Epidermal melanocyte (primary cell): ENCODE measurements around the gene PHACTR3.
"Not testable (repeated sequence)": the region's sequence is repeated elsewhere in the genome, so short reads cannot be mapped to it uniquely, and the experiment has no call there.

Experiments used
- DNase-seq: peaks from one replicate; pipeline ENCODE4 v3.0.0; 2011; ENCODE audit warnings: low spot score; ENCODE audit not compliant: insufficient read length

PHACTR3 gene

DNA sequence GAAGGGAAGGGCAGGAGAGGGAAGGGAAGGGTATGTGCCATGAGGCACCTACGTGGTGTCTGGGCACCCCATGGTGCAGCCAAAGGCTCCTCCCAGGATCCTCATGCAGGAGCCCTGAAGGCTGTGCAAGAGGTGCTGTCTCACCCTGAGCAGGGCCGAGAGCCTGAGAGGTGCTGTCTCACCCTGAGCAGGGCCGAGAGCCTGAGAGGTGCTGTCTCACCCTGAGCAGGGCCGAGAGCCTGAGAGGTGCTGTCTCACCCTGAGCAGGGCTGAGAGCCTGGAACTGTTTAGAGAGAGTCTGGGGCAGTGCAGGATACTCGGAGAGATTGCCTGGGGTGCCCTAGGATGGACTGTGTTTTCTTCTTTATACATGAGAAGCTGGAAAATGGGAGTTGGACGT, 14.2 kb downstream of the PHACTR3 start:
- not testable (repeated sequence) for DNase-seq

DNA sequence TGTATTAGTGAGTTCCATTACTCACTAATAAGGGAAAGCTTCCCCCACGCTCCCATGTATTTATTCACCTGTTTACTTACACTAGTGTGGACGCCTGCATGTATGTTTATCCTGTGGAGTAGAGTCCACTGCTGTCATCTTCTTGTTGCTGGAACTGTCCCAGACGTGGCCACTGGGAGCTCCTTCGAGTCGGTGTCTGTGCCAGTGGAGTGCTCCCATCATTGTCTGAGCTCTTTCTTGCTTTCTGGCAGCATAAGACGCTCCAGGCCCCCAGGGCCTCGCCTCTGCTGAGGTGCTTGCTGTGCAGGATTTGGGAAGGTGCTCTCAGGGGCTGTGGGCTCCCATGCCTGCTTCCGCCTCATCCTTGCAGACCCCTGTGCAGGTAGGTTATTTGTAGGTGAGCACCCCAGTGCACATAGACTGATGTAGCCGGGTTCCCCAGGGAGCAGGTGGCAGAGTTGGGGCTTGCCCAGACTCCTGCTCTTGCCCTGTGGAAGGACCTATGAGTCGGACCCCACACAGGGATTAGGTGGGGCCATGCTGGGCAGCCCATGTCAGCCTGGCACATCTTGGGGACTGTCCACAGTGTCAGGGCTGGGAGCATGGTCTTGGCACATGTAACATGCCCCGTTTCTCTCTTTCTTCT, 16.6 kb downstream of the PHACTR3 start:
- no peak for DNase-seq

DNA sequence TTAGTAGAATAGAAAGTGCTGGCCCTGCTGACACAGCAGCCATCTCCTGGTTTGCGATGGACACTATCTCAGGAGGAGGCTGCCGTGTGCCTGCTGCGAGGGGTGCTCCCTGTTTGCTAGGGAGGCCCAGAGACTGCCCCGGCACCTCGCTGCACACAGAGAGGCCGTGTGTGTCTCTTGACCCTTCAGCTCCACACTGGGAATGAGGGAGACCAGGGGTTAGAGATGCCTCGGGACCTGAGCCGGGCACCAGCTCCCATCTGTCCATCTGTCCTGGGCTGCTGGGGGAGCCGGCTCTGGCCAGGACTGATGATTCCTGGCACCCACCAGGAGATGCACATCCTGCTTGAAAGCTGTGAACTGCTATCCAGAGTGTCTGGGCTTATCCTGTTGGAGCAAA, 18.2 kb downstream of the PHACTR3 start:
- DNase-seq: no peak

DNA sequence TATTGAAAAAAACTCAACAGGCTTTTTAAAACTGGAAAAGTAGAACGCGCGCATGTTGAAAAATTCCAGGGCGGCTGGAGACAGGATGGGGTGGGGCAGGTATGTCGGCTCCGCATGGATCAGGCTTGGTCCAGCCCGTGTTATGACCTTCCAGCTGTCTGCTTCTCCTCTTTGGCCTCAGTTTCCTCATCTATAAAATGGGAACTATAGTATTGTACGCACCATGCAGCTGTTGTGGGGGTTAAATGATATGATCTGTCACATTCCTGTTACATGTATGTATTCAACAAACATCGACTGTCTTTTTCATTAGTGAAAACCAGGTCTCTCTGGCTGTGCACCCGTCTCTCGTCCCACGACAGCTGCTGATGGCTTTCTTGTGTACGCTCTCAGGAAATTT, 18.8 kb downstream of the PHACTR3 start:
- no peak for DNase-seq

DNA sequence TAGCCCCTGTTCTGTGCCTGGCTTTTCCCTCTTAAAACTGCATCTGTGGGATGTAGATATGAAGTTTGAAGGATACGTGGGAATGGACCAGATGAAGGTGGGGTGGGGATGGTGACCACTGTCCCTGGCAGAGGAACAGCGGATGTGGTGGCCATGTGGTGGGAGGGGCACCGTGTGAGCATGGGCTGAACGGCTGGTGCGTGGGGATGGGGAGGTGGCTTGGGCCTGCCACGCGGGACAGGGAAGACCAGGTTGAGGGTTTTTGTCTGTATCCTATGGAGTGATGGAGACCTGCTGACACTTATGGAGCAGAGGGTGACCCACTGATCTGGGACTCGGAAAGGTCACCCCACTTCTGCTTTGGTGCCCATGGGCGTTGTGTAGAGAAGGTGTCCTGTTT, 19.2 kb downstream of the PHACTR3 start:
- no peak for DNase-seq

DNA sequence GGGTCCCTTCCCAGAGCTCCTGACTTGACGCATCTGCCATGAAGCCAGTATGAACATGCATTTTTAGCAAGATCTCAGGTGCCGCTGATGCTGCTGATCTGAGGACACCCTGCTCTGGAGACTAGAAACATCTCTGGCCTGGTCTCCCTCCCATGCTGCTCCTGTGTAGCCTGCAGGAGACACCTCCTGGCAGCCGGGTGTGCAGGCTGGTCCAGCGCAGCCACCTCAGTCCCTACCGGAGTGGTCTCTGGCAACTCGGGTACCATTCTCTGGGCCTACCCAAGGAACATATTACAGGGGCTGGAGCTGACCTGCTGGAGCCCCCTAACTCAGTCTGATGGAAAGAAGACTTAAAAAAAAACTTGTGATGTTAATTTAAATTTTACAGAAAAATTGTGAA, 20.1 kb downstream of the PHACTR3 start:
- DNase-seq: no peak

DNA sequence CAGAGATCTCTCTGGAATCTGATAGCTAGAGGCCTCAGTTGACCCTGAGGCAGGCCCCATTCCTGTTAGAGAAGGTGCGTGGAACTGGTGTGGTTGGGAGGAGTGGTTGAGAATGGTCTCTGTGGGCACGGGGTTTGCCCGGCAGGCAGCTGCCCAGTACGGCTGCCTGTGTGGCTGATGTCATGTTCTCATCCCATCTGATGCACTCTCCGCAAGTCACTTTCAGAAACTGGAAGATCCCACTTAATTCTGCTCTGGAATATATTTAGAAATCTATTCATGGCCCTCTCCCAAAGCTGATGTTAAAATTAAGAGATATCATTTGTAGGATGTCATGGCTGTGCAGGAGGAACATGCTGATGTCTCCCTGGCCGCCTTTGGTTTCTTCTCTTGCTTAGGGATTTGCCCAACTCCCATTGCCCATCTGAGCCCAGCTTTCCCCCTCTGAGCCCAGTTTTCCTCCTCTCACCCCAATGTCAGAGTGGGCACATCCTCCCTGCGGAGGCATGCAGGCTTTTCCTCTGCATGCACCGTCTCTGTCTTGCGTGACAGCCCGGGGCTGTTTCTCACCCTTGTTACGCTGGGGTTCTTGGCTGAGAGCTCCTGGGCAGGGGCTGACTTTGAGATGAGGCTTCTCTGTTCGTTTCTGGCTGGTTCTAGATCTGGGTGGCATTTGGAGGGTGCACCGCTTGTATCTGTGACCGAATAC, 21.0 kb downstream of the PHACTR3 start:
- DNase-seq: no peak

DNA sequence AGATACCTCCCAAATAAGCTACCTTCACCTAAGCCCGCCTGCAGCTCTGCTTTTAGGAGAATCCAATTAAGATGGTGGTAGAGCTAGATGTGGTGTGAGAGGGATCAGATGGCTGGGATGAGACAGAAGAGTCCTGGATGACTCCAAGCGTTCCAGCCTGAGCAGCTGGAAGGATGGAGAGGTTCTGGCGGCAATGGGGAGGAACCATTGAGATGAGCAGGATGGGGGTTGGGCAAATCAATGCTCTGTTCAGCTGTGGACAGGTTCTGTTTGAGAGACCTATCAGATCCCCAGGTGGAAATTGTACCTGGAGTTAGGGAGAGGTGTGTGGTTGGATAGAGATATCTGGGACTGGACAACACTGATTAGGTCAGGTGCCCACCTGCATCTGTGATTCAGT, 23.0 kb downstream of the PHACTR3 start:
- DNase-seq: no peak

DNA sequence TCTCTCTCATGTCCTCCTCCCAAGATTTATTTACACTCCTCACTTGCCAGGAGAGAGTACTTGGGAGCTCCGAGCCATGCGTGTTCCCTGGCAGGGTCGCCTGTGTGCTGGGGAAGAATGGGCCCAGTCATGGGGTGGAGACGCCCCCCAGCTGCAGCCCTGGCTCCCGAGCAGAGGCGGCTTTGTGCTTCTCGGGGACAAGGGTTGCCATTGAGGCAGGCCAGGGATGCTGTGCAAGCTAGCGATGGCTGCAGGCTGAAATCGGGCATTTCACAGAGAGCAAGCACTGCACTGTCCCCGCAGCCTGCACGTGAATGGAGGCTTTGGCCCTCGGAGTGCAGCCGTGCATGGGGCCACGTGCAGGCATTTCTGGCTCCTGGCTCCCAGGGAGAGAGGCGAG, 23.8 kb downstream of the PHACTR3 start:
- DNase-seq: no peak

DNA sequence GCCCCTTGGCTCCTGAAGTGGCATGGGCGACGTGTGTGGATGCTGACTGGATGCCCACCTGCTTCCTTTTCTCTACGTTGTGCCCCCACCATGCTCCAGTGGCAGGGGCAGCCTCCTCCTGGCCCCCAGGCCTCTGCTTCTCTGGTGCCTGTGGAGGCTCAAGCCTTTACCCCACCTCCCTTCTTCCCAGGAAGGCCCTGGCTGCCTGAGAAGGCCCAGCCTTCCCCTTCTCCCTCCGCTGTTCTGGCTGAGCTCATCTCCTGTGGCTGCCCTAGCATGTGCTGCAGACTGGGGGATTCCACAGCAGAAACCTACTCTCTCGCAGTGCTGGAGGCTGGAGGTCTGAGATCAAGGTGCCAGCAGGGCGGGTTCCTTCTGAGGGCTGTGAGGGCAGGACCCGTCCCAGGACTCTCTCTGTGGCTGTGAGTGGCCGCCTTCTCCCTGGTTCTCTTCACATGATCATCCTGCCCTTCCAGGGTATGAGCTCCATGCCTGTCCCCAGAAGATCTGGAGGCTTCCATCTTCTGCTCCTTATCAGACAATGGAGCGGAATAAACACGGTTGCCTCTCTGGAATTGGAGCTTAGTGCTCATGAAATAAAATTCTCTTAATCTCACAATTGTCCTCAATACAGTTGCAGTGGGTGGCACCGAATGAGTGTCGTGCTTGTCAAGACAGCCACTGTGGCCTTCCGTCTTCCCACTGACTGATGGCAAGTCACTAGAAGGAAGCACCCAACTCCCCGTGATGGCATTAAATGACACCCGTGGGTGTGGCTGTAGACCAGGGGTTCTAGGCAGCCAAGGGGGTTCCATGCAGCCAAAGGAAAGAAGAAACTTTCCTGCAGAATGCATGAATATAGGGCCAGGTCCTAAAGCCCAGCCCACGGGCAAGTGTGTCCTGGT, 25.1 kb downstream of the PHACTR3 start:
- DNase-seq: no peak

DNA sequence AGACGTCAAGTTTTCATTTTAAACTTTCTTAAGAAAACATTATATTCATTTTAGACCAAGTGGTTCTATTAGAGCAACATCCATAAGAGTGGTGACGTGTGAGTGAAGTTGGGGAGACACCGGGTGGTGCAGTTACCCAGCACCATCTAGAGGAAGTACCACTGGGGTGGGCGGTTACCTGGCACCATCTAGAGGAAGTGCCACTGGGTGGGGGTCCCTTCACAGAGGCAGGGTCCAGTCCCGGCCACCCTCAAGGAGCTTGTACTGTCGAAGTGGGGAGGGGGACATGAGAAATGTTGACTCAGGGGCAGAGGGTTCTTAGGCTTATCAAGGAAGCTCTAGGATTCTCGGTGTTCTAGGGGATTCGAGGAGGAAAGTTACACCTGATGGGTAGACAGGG, 26.2 kb downstream of the PHACTR3 start:
- no peak for DNase-seq

DNA sequence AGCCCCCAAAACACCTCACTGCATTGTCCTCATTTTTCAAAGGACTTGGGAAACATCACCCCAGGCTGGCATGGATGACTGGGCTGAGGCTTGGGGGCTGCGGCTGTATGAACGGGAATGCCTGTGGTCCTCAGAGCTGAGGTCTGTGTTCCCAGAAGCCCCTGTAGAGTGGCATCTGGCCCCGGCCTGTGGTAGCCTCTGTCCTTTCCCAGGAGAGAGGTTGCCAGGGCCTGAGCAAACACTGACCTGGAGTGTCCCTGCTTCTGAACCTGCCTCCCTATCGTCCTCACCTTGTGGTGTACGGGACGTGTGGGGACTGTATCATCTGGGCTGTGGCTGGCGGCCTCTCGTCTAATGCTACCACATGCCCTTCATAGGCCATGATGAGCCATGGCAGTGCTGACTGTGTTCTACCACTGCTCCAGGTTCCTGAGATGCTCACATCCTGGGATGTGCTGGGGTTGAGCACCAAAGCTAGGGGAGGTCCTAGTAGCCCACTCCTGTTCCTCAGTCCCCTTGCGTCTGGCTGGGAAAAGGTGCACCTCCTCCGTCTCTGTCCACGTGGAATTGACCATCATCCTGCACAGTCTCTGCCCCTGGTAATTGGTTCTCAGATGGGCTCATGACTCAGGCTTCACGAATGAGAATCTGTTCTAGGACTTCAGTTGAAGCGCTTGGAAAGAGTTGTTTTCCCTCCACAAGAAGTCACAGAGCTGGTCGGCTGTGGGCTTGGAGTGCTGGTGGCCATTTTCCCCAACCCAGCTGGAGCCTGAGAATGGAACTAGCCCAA, 27.6 kb downstream of the PHACTR3 start:
- DNase-seq: no peak

DNA sequence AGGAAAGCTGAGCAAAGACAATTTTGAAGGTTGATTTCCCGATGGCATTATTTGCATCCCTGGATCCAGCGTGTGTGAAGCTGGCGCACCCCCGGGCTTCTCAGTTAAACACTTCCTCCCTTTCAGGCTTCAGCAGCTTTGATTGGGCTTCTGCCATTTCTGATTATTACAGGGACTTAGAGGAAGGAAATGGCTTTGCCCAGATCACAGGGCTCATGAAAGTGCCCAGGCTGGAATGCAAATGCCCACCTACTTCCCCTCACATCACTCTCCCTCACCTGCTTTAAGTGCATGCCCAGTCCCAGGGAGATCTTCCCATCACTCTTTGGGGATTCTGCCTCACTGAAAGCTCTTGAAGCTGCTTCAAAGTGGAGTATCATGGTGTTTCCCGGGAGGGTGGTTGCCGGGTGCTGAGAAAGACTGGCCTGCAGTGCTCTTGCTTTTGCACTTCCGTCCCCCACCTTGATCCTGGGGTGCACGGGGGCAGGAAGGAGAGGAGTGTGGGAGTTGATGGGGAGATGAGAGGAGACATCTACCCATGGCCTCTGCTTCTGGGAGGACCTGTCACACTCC, 28.3 kb downstream of the PHACTR3 start:
- no peak for DNase-seq

DNA sequence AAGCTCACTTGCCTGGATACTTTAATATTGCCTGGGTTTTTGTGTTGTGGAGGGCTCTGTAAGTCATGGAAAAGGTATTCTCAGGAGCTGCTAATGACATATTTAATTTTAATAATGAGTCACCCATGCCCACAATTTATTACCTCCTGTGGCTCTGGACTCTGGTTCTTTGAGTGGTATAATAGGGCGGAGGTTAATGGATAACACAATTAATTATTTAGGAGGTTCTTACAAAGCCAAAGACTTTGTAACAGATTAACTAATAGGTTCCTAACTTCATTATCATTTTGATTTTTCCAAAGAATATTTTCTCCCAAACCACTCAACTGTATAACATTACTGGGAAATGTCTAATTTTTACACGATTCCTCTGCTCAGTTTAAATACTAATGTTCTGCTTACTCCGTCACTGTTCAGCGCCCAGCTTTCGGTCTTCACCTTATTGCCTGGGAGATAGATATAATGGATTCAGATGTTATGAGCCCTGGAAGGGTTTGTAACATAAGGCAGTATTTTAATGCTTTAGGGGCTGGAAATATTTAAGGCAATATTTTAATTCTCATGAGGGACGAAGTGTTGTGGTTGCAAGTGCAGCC, 29.4 kb downstream of the PHACTR3 start:
- DNase-seq: no peak

DNA sequence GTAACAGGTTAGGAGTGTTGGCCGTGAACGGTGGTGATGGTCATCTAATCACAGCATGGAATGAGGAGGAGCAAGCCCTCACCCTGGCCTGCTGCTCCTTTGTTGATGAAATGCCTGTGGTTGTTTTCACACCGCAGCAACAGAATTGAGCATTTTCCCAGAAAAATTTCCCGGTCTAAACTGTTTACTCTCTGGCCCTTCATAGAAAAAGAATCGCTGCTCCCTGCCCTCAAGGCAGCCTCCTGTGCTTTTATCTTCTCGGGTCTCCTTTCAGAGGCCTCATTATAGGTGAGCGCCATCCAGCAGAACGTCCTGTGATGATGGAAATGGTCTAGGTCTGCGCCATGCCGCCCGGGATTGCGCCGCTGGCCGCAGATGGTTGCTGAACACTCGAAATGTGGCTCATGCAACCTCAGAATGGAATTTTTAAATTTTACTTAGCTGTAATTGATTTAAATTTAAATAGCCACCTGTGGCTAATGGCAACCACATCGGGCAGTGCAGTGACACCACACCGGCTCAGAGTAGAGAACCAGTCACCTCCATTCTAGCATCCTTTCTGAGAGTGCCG, 30.2 kb downstream of the PHACTR3 start:
- DNase-seq: no peak

DNA sequence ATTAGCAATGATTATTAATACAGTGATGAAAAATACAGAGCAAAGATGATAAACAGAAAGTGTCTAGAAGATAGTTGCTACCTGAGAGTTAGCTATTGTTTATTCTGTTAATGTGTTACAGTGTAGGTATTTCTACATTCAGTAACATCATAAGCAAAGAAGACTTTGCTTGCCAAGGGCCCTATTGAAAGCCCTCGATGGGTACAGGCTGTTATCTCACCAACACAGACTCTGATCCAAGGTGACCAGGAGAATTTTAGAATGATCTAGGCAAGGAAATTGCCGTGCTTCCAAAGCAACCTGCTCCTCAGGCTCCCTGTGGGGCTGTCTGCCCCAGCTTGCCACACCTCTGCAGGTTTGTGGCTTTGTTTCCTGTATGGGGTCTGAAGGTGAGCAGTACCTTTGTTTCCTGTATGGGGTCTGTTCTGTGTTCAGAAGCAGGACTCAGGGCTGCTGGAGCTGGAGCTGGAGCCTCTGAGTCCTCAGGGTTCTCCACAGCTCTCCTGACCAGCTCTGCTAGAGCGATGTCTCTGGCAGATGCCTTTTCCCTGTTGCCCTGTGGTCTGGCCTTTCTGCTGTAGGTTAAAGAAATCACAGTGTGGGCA, 32.5 kb downstream of the PHACTR3 start:
- no peak for DNase-seq

DNA sequence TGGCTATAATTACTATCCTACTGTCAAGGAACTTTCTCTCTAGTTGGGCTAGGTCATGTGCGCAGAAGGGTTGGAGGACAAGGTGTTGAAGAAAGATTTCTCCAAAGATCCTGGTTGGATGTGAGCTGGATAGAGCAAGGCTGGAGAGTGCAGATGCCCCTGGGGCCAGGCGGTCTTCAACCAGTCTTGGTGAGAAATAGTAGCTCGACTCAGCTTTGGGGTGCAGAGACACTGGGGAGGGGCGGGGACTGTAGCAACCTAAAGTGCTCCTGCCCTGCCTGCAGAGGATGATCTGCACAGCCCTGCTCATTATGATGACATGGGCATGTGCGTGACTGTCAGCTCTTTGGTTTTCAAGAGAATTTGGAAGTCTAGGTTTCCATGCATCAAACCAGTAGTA, 35.9 kb downstream of the PHACTR3 start:
- DNase-seq: no peak

DNA sequence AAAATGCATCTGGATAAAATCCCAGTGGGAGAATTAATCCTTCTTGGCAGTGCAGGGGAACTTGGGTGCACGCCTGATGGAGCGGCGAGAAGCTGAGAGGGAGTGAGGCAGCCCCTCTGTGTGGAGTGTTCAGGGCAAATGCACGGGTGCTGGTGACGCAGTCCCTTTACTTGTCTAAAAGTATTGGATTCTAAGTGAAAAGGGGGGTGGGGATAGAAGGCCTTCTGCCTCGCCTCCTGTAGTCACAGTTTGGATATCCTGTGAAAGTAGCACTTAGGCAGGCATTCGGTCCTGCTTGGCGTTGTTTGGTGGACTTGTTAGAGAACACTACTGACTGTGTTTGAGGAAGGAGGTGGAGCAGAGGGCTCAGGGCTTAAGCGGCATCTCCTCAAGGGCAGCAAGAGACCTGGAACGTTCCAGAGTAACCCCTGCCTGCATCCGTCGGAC, 39.3 kb downstream of the PHACTR3 start:
- no peak for DNase-seq

DNA sequence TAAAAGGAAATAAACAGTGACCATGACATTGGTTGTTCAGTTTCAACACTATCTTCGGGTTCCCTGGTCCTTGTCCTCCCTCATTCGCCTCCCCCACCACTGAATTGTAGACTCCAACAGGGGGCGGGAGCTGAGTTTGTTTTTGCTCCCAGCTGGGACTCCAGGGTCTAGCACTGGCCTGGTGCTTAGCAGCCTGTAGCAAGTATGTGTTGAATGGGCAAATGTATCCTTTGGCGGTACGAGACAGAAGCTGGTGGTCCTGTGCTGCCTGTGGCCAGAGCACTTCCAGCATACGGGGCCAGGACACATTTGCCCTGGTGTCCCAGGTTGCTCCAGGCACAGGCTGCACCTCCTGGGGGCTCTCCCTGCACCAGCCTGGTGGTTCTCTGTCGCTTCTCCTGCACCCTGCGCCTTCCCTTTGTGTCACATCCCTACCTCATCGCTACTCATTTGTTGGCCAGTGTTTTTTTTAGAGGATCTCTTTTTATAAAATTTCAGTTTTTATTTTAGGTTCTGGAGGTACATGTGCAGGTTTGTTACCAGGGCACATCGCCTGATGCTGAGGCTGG, 40.1 kb downstream of the PHACTR3 start:
- DNase-seq: no peak

DNA sequence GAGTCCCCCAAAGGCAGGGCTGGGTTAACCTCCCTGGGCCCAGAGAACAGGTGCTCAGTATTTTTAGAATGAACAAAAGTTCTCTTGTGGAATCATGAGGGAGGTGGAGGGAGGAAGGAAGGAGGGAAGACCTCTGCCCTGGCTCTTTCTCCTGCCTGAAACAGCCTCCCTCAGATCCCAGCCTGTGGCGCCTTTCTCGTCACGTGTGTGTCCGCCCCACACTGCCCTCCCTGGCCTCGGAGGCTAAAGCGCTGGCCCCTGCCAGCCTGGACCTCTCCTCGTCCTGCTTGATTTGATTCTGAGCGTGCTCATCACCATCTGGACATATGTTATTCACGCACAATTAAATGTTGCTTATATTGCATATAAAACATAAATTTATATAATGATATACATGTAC, 40.9 kb downstream of the PHACTR3 start:
- no peak for DNase-seq
